Activated naive CD4-positive, alpha-beta T cell treated with anti-CD3 and anti-CD28 coated beads for 36 hours (primary cell): Measurements from ENCODE around the gene CRHR1. TPM values are rescaled to one million over a fixed set of nuclear protein-coding genes. Genes with fewer than 3 reads are reported as not detected.
"Not testable (repeated sequence)": the region's sequence is repeated elsewhere in the genome, so short reads cannot be mapped to it uniquely, and the experiment has no call there.

Experiments
- CTCF ChIA-PET: fragments of 350-600 bp; sonication (Branson Sonifier 250); formaldehyde crosslinking; loops from one replicate; lab custom pipeline; 2021; ENCODE audit warnings: antibody characterized with exemption; lab: Charles Lee
- DNase-seq: peaks from one replicate; pipeline ENCODE4 v3.0.0-alpha.2; 2020
- H3K27ac Mint-ChIP-seq: one replicate; pipeline ENCODE4 v1.8.0; 2021; ENCODE audit warnings: mild to moderate bottlenecking, mixed read lengths
- H3K27me3 Mint-ChIP-seq: one replicate; pipeline ENCODE4 v1.8.0; 2021; ENCODE audit warnings: low read depth, mixed read lengths
- H3K36me3 Mint-ChIP-seq: one replicate; pipeline ENCODE4 v1.8.0; 2021; ENCODE audit warnings: low read depth, mixed read lengths
- H3K4me1 Mint-ChIP-seq: one replicate; pipeline ENCODE4 v1.8.0; 2021; ENCODE audit warnings: low read depth, mixed read lengths
- H3K4me3 Mint-ChIP-seq: one replicate; pipeline ENCODE4 v1.8.0; 2021; ENCODE audit warnings: mild to moderate bottlenecking, moderate library complexity, mixed read lengths
- H3K9me3 Mint-ChIP-seq: one replicate; pipeline ENCODE4 v1.8.0; 2021; ENCODE audit warnings: mixed read lengths
- intact Hi-C: fragments of 100-400 bp; cut with micrococcal nuclease; formaldehyde crosslinking; loops from one replicate; pipeline ENCODE4 v1.15.1; 2023
- total RNA-seq, 2 experiments: library from RNA; stranded (reverse); gene quantifications; one replicate each; pipeline ENCODE4 v1.2.3, GENCODE V29; 2021

CRHR1 gene
- total RNA-seq, 2 experiments from 2014 or later, result not detected

- no peak for DNase-seq
- intact Hi-C loops, result loop anchor here (5.0 kb wide), 1 partner anchor 209 kb away; no protein-coding TSS in a partner anchor
- Mint-ChIP-seq H3K27ac (no peak overlapping the region), H3K4me1 (no peaks in the 10 kb centered on the region), H3K4me3 (no peak overlapping the region), H3K9me3 (no peaks in the 10 kb centered on the region), H3K36me3 (no peaks in the 10 kb centered on the region), H3K27me3 (peaks cover 13% of the 10 kb centered on the region)
- CTCF ChIA-PET, result interaction anchor here (0.9 to 1.4 kb wide), 6 partner anchors 14 to 212 kb away, joined by 3 to 10 read pairs (median 5); no protein-coding TSS in a partner anchor
These were observed 67.3 kb downstream of the CRHR1 start for GRCh38 chr17:45851464-45851863.

GRCh38 chr17:45851873-45852272 is 67.8 kb downstream of the CRHR1 start:
- Mint-ChIP-seq H3K4me1 (no peaks in the 10 kb centered on the region), H3K9me3 (no peaks in the 10 kb centered on the region), H3K36me3 (no peaks in the 10 kb centered on the region), H3K27ac (no peak overlapping the region), H3K27me3 (peaks cover 13% of the 10 kb centered on the region), H3K4me3 (no peak overlapping the region)
- intact Hi-C loops, result loop anchor here (5.0 kb wide), 1 partner anchor 210 kb away; no protein-coding TSS in a partner anchor
- DNase-seq, result no peak
- CTCF ChIA-PET, result interaction anchor here (0.6 to 1.4 kb wide), 18 partner anchors 11 to 1216 kb away, joined by 3 to 10 read pairs (median 3); no protein-coding TSS in a partner anchor

- no peaks in the 10 kb centered on the region for H3K9me3 Mint-ChIP-seq
- CTCF ChIA-PET, result interaction anchor here (0.6 to 1.4 kb wide), 18 partner anchors 10 to 1305 kb away, joined by 3 to 10 read pairs (median 3); no protein-coding TSS in a partner anchor
- no peak overlapping the region for H3K4me3 Mint-ChIP-seq
- intact Hi-C loops, result loop anchor here (5.0 kb wide), 1 partner anchor 210 kb away; no protein-coding TSS in a partner anchor
- DNase-seq, result peak; percentile 79
- no peaks in the 10 kb centered on the region for H3K36me3 Mint-ChIP-seq
- H3K27ac Mint-ChIP-seq, result no peak overlapping the region
- peaks cover 15% of the 10 kb centered on the region for H3K27me3 Mint-ChIP-seq
- H3K4me1 Mint-ChIP-seq, result no peaks in the 10 kb centered on the region
These were observed 68.6 kb downstream of the CRHR1 start for GRCh38 chr17:45852535-45853297.

- CTCF ChIA-PET, result no interaction called here
- intact Hi-C loops, result loop anchor here (5.0 kb wide), 1 partner anchor 212 kb away; no protein-coding TSS in a partner anchor
- Mint-ChIP-seq H3K27me3 (peaks cover 20% of the 10 kb centered on the region), H3K4me3 (no peak overlapping the region), H3K9me3 (no peaks in the 10 kb centered on the region), H3K36me3 (no peaks in the 10 kb centered on the region), H3K4me1 (no peaks in the 10 kb centered on the region), H3K27ac (no peak overlapping the region)
- no peak for DNase-seq
These were observed 70.1 kb downstream of the CRHR1 start for GRCh38 chr17:45854209-45854608.

- no peak overlapping the region for H3K27ac Mint-ChIP-seq
- DNase-seq, result no peak
- intact Hi-C loops, result no loop called here
- peaks cover 26% of the 10 kb centered on the region for H3K27me3 Mint-ChIP-seq
- no peaks in the 10 kb centered on the region for H3K36me3 Mint-ChIP-seq
- no peaks in the 10 kb centered on the region for H3K9me3 Mint-ChIP-seq
- CTCF ChIA-PET, result no interaction called here
- no peak overlapping the region for H3K4me3 Mint-ChIP-seq
- H3K4me1 Mint-ChIP-seq, result no peaks in the 10 kb centered on the region
These were observed 71.7 kb downstream of the CRHR1 start for GRCh38 chr17:45855691-45856336.

GRCh38 chr17:45857977-45858708 is 74.0 kb downstream of the CRHR1 start:
- DNase-seq, result peak; percentile 25
- H3K4me1 Mint-ChIP-seq, result no peaks in the 10 kb centered on the region
- peaks cover 27% of the 10 kb centered on the region for H3K27me3 Mint-ChIP-seq
- no peaks in the 10 kb centered on the region for H3K36me3 Mint-ChIP-seq
- no peak overlapping the region for H3K4me3 Mint-ChIP-seq
- intact Hi-C loops, result no loop called here
- no peaks in the 10 kb centered on the region for H3K9me3 Mint-ChIP-seq
- no peak overlapping the region for H3K27ac Mint-ChIP-seq
- CTCF ChIA-PET, result no interaction called here

GRCh38 chr17:45861165-45861564 is 77.0 kb downstream of the CRHR1 start:
- Mint-ChIP-seq H3K27me3 (peaks cover 28% of the 10 kb centered on the region), H3K27ac (no peak overlapping the region), H3K36me3 (no peaks in the 10 kb centered on the region), H3K4me3 (no peak overlapping the region), H3K4me1 (peaks cover 2% of the 10 kb centered on the region), H3K9me3 (no peaks in the 10 kb centered on the region)
- intact Hi-C loops, result no loop called here
- CTCF ChIA-PET, result interaction anchor here (1.7 kb wide), 1 partner anchor 221 kb away, joined by 4 read pairs; no protein-coding TSS in a partner anchor
- no peak for DNase-seq

- H3K27me3 Mint-ChIP-seq, result peaks cover 28% of the 10 kb centered on the region
- H3K4me3 Mint-ChIP-seq, H3K36me3 Mint-ChIP-seq, H3K27ac Mint-ChIP-seq, intact Hi-C loops, H3K4me1 Mint-ChIP-seq, H3K9me3 Mint-ChIP-seq, DNase-seq: not testable (repeated sequence)
- CTCF ChIA-PET, result interaction anchor here (1.2 kb wide), 1 partner anchor 10 kb away, joined by 3 read pairs; no protein-coding TSS in a partner anchor
These were observed 78.0 kb downstream of the CRHR1 start for GRCh38 chr17:45862127-45862526.

- Mint-ChIP-seq H3K27ac (no peak overlapping the region), H3K36me3 (no peaks in the 10 kb centered on the region), H3K4me3 (no peak overlapping the region), H3K4me1 (peaks cover 2% of the 10 kb centered on the region), H3K9me3 (no peaks in the 10 kb centered on the region), H3K27me3 (peaks cover 21% of the 10 kb centered on the region)
- no peak for DNase-seq
- intact Hi-C loops, result no loop called here
- CTCF ChIA-PET, result interaction anchor here (0.8 to 1.7 kb wide), 2 partner anchors 12 to 30 kb away, joined by 4 to 5 read pairs; partner anchors contain the start of gene MAPT
These were observed 79.9 kb downstream of the CRHR1 start for GRCh38 chr17:45863857-45864654.

GRCh38 chr17:45867171-45867570 is 83.1 kb downstream of the CRHR1 start:
- CTCF ChIA-PET, result interaction anchor here (1.6 kb wide), 1 partner anchor 15 kb away, joined by 3 read pairs; no protein-coding TSS in a partner anchor
- DNase-seq, result no peak
- Mint-ChIP-seq H3K9me3 (no peaks in the 10 kb centered on the region), H3K27me3 (peaks cover 9% of the 10 kb centered on the region), H3K4me3 (no peak overlapping the region), H3K36me3 (no peaks in the 10 kb centered on the region), H3K4me1 (peaks cover 6% of the 10 kb centered on the region), H3K27ac (no peak overlapping the region)
- intact Hi-C loops, result no loop called here

GRCh38 chr17:45867702-45868101 is 83.6 kb downstream of the CRHR1 start:
- intact Hi-C loops, result no loop called here
- DNase-seq, result no peak
- CTCF ChIA-PET, result interaction anchor here (1.6 kb wide), 1 partner anchor 15 kb away, joined by 3 read pairs; no protein-coding TSS in a partner anchor
- H3K27ac Mint-ChIP-seq, result no peak overlapping the region
- H3K9me3 Mint-ChIP-seq, result no peaks in the 10 kb centered on the region
- H3K36me3 Mint-ChIP-seq, result no peaks in the 10 kb centered on the region
- peaks cover 9% of the 10 kb centered on the region for H3K27me3 Mint-ChIP-seq
- peaks cover 6% of the 10 kb centered on the region for H3K4me1 Mint-ChIP-seq
- no peak overlapping the region for H3K4me3 Mint-ChIP-seq
